NCI-H128 (cell line): ENCODE results near the gene ZNF93.
"Not testable (repeated sequence)": the region's sequence is repeated elsewhere in the genome, so short reads cannot be mapped to it uniquely, and the experiment has no call there.

ENCODE experiments used
- DNase-seq: peaks from one replicate; lab custom pipeline; 2025; ENCODE audit not compliant: unreplicated experiment; lab: John Stamatoyannopoulos, UW

The ZNF93 gene

GRCh38 chr19:19900729-19901444 lies at the start of gene ZNF93:
Gene ZNF93, plus strand, starts transcription at chr19:19900946. Its CDS starts 143 bp downstream, at chr19:19901089.
- peak; percentile 93 for DNase-seq

- not testable (repeated sequence) for DNase-seq
These were observed 49.0 kb upstream of the ZNF93 start for GRCh38 chr19:19851740-19852139.

GRCh38 chr19:19858751-19859150 lies 42.0 kb upstream of the ZNF93 start:
- DNase-seq: no peak

- no peak for DNase-seq
These were observed 39.9 kb upstream of the ZNF93 start for GRCh38 chr19:19860756-19861390.

GRCh38 chr19:19865750-19866610 lies 34.8 kb upstream of the ZNF93 start, which contains the start of gene ZNF253:
Gene ZNF253, plus strand, starts transcription at chr19:19865882. Its CDS starts 115 bp downstream, at chr19:19865997.
- peak; percentile 93 for DNase-seq

- no peak for DNase-seq
These were observed 34.0 kb upstream of the ZNF93 start for GRCh38 chr19:19866611-19867248.

GRCh38 chr19:19870086-19870485 lies 30.7 kb upstream of the ZNF93 start:
- DNase-seq: not testable (repeated sequence)

GRCh38 chr19:19871932-19872331 lies 28.8 kb upstream of the ZNF93 start:
- DNase-seq: no peak

GRCh38 chr19:19873381-19873780 lies 27.4 kb upstream of the ZNF93 start:
- no peak for DNase-seq

- no peak for DNase-seq
These were observed 23.0 kb upstream of the ZNF93 start for GRCh38 chr19:19877724-19878123.

GRCh38 chr19:19884583-19884982 lies 16.2 kb upstream of the ZNF93 start:
- no peak for DNase-seq

- not testable (repeated sequence) for DNase-seq
These were observed 8.4 kb upstream of the ZNF93 start for GRCh38 chr19:19892055-19892941.

GRCh38 chr19:19900139-19900728 lies 512 bp upstream of the ZNF93 start:
- DNase-seq: no peak

- not testable (repeated sequence) for DNase-seq
These were observed 6.8 kb downstream of the ZNF93 start for GRCh38 chr19:19907551-19907950.

- DNase-seq: no peak
These were observed 8.9 kb downstream of the ZNF93 start for GRCh38 chr19:19909654-19910053.

GRCh38 chr19:19911150-19911549 lies 10.4 kb downstream of the ZNF93 start:
- DNase-seq: no peak

GRCh38 chr19:19914596-19914995 lies 13.8 kb downstream of the ZNF93 start:
- DNase-seq: no peak

GRCh38 chr19:19930417-19930816 lies 29.7 kb downstream of the ZNF93 start:
- not testable (repeated sequence) for DNase-seq

GRCh38 chr19:19933432-19934314 lies 32.9 kb downstream of the ZNF93 start:
- DNase-seq: not testable (repeated sequence)
